Right renal pelvis (tissue), 4 donors: Measurements from ENCODE around the gene TRIP13. TPM values are rescaled to one million over a fixed set of nuclear protein-coding genes. Genes with fewer than 3 reads are reported as not detected.
"Not testable (repeated sequence)": the region's sequence is repeated elsewhere in the genome, so short reads cannot be mapped to it uniquely, and the experiment has no call there.

Experiments used
- DNase-seq, 4 donors: peaks; one replicate each; pipeline ENCODE4 v3.0.0-alpha.2; 2013; ENCODE audit warnings: low read depth in 4 of 4, low spot score in 3 of 4, missing footprints in 1 of 4
- polyA plus RNA-seq, 4 donors: library from polyadenylated mRNA; unstranded; fragments of 120-200 nt; gene quantifications; one replicate each; pipeline ENCODE4 v1.2.1, GENCODE V29; 2013; ENCODE audit not compliant: insufficient read length in 4 of 4

The TRIP13 gene
- polyA plus RNA-seq, 4 donors: 11.3 to 17.0 (median 15.4) TPM

DNA sequence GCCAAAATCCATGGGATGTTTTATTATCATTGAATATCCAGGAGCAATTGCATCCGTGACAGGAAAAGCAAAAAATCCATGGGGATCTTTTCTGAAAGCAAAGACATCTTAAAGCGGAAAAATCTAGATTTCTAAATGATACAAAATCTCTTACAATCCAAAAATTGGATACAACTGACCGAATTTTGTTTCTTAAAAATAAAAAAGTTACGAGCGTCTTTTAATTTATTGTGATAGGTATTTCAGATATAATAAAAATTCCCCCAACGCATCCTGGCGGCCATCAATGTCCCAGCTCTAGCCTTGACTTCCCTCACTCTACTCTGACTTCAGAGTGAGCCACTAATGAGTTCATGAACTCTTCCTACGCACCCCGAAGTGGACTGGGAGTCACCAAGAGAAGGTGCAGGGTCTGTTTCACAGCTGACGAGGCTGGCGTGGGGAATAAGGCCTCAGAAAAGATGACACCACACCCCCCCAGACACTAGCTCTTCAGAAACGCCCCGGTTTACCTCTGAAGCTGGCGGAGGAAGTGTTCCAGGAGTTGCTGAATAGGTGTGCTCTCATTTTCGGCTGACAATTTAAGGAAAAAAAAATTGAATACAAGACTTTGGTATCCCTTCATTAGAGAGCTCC lies 3.5 kb upstream of the TRIP13 start:
- no peak for DNase-seq

DNA sequence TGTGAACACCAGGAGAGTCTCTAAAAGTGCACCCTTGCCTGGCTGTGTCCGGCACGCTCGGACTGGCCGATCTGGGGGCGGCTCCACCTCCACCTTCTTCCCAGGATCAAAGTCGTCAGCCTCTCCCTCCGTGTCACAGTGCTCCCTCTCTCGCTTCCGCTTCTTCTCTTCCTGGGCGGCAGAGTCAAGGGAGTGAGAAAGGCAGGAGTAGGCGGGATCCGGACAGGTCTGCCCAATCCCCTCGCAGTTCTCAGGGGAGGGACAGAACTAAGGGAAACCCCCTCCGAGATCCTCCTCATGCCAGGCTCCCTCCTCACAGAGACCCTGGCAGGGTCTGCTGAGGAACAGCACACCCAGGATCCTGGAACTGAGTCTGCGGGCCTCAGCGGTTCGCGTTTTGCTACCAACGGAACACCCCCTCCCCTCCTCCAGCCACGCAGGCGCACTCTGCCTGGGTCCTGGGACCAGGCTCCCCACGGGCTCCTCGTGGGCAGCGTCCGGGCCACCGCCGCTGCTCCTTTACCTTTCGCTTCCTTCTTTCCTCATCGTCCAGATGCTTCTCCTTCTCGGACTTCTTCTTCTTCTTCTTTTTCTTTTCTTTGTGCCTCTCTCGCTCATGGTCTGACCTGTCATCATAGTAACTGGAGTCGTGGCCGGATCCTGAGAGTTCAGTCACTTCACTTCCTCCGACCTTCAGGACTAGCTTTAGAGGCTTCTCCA lies 1.4 kb upstream of the TRIP13 start:
- no peak for DNase-seq

DNA sequence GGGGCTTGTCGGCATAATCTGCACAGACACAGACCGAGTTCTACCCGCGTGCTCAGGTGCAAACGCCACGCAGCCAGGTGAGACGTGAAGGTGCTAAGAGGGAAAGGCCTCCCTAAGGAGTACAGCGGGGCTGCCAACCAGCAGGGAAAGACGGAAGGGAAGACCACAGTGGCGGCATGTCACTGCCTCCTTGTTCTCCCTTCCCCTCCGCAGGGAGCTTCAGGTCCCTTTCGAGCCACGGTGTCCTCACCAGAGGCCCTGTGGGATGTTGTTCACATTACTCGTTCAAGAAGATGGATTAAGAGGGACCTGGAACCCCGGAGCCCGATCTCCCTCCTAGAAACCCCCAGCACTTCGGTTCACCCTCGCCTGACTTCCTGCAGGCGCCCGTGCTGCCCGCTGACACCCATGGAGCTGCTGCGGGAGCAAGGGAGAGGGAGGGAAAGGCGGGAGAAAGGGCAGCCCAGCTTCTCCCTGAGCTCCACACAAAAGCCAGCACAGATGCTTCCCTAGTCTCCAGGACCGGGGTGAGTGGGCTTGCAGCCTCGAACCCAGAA lies 769 bp upstream of the TRIP13 start:
- no peak for DNase-seq

DNA sequence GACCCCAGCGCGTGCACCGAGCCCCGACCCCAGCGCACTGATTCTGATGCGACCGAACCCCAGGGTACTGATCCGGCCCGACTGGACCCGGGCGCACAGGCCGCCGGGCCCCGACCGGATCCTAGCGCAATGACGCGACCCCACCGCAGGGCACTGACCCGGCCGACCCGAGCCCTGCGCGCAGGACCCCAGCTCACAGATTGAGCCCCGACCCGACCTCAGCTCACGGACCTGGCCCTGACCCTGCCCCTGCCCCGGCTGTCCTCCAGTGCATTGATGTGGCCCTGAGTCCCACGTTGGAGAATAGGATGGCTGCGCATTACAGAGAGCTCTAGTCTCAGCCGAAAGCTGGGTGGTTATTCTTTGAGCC lies 438 bp downstream of the TRIP13 start:
- DNase-seq: no peak

DNA sequence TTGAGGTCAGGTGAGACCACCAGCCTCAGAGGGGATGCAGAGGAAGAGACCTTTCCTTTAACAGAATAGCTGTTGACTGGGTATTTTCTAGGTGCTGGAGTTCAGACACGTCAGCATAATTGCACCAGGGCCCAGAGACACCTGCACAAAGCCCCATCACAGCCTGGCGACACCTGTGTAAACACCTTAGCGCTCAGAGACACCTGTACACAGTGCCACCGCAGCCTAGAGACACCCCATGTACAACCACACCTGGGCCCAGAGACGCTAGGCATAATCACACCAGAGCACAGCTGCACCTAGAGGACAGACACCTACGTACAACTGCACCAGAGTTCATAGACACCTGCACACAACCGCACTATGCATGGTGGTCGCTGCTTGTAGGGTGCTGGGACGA lies 1.0 kb downstream of the TRIP13 start:
- DNase-seq: no peak

DNA sequence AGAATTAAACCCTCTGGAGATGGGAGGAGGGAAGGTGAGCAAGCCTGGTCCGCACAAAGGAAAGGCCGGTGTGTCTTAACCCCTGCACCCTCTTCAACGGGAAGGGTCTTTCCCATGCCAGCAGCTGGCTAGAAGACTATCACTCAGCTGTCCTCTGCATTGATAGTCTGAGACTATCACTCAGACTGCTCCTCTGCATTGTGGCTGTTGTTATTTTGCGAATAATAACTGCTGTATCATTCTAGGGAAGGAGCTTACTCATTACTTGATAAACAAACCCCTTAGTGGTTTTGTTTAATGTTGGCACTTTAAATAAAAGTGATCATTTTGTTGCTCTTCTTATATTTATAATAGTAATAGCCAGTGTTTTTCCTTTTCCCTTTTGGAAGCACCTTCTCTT lies 8.1 kb downstream of the TRIP13 start:
- no peak for DNase-seq

DNA sequence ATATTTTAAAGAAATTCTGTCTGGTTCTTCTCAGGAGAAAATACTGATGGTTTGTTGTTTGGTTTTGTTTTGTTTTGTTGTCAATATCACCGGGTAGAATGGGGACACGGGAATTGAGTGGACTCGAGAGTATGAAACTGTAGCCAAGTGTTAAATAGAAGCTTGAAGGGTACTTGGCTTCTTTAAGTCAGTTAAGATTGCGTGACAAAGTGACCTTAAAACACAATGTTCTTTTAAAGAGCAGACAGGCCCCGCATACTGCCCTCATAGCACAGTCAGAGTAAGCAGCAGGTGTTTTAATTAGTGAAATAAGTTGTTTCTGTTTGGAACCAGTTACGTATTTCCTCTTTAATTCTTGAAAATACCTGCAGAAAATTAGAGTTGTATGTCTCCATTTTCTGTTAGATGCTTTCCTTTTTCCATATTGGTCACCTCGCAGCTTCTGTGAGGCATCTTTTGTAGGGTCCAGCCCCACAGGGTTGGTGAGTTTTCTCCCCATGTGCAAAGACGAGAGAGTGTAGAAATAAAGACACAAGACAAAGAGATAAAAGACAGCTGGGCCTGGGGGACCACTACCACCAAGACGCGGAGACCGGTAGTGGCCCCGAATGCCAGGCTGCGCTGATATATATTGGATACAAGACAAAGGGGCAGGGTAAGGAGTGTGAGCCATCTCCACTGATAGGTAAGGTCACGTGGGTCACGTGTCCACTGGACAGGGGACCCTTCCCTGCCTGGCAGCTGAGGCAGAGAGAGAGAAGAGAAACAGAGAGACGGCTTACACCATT lies 9.6 kb downstream of the TRIP13 start:
- DNase-seq: no peak

DNA sequence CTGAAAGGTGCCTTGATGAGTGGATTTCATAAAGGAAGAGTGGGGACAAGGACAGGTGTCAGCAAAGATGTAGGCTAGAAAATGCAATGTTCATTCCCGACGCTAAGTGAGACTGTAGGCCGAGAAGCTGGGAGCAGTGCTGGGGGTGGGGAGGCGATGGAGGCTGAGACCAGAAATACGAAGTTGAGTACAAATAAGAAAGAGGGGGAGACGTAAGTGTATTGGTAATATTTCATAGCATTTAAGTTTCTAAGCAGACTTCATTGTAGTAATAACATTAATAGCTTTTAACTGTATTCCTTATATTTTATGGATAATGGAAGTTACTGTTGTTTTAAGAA lies 11.0 kb downstream of the TRIP13 start:
- no peak for DNase-seq

DNA sequence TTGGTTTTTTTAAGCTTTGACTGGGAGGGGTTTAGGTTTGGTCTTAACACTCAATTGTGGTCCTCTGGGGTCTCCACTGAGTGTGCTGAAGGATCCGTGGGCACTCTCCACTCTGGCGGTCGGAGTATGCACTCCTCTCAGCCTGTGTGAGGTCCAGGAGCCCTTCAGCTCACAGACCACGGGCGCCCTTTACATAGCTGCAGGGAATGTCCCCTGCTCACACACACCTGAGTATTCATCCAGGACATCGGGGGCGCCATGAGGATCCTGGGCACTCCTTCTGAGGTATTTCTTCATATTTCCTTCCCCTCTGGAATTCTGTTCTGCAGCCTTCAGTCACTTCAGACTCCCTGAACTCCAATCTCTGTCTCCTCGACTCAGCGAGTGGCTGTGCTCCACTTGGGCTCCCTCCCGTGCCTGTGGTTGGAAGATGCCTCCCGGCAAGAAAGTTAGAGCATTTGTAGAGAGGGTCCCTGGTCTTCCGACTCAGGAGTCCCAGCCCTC lies 12.5 kb downstream of the TRIP13 start:
- DNase-seq: no peak

DNA sequence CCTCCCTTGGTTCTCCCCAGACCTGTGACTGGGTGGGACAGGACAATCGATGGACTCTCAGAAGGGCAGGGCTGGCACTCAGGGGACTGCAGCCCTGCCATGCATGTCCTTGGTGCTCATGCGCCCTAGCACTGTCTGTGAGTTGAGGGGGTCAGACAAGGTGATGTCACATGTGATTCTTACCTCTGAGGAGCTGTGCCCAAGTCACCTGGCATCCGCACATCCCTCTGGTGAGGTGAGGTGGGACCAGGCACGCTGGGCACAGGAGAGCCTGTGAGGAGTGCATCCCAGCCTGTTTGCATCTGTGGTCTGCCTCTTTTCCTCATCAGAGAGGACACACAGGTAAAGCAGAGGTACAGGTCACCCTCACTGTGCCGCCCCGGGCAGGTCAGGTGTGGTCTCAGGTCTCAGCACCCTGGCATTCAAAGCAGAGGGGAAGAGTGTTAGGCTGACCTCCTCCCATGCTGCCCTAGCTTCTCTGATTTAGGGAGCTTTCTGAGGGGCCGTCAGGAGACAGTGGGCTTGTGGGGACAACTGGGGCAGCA lies 14.8 kb downstream of the TRIP13 start:
- DNase-seq: no peak

DNA sequence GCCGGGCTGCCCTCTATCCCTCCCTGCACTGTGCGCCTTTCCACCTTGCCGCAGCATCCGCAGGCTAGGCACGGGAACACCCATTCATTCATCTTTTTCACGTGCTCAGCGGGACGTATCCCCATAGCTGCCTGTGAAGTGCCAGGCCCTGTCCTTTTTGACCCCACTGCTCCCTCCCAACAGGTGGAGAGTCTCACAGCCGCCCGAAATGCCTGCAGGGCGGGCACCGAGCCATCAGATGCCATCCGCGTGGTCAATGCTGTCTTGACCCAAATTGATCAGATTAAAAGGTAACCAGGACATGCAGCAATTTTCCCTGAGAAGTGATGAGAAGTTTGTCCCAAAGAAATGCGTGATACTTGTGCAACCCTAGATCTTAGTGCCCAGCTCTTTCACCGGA lies 15.5 kb downstream of the TRIP13 start:
- no peak for DNase-seq

DNA sequence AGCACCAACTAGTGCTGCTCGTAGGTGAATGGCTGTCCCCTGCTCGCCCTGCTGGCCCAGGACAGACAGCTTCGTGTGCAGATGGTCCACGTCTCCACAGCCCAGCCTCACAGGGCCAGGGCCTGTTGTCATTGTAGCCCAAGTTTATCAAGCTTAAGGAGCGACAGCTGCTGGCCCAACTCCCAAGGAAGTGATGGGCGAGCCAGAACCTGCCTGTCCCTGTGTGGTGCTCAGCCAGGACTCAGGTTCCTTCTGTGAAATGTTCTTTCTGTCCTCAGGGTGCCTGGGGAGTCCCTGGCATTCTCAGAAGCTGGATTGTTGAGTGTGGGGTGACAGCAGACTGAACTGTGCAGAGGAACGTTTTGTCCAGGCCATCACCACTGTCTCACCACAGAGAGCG lies 16.4 kb downstream of the TRIP13 start:
- no peak for DNase-seq

DNA sequence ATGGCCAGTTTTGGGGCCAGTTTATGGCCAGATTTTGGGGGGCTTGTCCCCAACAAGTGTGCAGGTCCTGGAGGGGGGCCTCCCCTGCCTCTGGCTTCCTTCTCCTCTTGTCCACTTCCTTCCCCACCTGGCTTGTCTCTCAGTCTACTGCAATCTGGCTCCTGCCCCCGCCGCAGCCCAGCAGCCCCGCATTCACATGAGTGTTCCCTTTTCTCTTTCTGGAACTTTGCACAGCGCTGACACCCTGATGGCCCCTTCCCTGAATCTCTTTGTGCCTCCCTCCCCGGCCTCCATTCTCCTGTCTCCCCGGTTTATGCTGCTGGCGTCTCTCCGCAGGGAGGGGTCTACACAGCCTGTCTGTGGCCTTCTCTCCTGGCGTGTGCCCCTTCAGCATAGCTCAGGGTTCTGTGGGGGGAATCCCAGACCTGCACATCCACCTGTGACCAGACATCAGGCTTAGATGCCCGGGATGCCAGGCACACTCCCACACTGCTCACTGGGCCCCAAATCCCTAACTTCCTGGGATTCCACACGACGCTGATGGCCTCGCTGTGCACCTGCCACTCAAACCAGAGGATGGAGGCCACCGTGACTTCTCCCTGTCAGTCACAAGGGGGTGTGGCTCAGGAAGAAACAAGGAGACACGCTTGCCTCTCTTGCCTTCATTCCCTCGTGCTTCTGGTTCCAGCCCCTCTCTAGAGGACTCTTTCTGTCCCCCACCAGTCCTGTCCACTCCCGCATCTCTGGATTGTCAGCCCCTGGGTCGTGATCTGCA lies 17.5 kb downstream of the TRIP13 start:
- no peak for DNase-seq

DNA sequence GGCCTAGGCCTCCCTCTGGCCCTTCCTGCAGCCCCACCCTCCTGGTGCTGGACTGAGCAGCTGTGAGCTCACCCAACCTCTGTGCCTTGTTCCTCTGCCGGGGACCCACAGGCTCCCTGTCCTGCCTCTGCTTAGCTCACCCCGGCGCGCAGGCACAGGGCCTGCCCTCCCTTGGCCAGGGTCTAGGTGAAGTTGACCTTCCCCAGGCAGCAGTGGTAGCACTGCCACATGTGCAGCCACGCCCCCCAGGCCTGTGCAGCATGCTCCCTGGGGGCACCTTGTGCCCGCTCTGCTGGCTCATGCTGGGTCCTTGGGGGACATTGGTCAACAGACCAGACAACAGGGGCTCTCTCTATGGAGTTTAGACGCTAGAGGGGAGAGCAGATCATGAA lies 18.1 kb downstream of the TRIP13 start:
- no peak for DNase-seq

DNA sequence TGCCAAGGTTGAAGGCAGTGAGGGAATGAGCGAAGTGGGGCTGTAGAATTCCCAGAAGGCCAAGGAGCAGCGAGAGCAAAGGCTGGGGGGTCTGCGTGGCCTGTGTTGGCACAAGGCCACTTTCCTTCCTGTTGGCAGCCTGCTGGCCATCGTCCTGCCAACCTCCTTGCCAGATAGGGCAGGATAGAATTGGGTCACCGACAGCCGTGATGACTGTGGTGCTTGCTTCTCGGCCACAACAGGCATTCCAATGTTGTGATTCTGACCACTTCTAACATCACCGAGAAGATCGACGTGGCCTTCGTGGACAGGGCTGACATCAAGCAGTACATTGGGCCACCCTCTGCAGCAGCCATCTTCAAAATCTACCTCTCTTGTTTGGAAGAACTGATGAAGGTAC lies 18.9 kb downstream of the TRIP13 start:
- DNase-seq: no peak

DNA sequence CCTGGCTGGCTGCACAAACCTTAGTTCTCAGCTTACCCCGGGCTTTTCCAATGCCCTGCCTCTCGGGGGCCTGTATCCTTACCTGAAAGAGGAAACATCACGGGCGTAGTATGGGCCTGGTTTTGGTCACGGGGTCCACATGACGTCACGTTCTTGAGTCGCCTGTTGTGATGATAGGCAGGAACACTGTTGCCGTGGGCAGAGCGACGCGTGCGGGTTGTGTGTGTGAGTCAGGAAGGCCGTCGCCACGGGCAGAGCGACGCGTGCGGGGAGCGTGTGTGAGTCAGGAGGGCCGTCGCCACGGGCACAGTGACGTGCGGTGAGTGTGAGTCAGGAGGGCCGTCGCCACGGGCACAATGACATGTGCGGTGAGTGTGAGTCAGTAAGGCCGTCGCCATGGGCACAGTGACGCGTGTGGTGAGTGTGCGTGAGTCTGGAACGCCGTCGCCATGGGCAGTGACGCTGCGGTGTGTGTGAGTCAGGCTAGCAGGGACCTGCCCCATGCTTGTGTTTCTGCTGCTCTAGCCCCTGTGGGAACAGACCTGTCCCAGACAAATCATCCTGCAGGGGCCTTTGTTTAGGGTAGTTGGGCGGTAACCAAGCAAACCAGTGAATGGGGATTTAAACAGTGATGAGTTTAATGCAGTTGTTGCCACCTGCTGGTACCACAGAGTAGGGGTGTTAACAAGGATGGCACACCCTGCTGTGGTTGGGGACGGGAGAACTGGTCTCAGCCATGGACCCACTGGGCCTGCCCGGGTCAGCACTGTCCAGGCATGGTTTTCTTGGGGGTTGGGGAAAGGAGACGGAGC lies 19.8 kb downstream of the TRIP13 start:
- DNase-seq: no peak

DNA sequence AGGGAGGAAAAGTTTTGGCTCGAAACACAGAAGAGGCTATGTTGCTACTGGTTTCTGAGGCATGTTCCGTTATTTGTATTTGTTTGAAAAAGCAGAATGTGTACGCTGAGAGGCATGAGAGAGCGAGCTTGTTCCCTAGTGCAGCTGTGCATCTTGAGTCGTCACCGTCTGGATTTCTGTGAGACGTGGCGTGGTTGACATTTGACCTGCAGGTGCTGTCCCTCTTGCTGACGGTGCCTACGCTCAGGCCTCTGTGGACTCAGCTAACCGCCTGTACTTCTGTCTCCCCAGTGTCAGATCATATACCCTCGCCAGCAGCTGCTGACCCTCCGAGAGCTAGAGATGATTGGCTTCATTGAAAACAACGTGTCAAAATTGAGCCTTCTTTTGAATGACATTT lies 21.5 kb downstream of the TRIP13 start:
- no peak for DNase-seq

DNA sequence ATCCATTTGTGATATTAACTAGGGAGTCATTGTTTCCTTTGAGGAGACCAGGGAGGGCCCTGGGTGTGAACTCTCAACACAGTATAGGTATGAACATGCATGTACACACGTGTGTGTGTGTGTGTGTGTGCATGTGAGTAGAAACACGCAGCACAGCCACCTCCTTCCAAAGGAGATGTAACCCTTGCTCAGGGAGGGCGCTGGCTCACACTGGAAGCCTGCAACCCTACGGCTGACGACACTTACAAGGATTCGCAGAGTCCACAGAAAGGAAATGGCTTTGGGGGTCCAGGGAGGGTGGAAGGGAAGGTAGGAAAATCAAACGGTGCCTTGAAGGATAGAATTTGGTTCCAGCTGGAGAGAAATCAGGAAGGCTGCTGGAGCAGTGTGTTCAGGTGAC lies 21.9 kb downstream of the TRIP13 start:
- DNase-seq: no peak

DNA sequence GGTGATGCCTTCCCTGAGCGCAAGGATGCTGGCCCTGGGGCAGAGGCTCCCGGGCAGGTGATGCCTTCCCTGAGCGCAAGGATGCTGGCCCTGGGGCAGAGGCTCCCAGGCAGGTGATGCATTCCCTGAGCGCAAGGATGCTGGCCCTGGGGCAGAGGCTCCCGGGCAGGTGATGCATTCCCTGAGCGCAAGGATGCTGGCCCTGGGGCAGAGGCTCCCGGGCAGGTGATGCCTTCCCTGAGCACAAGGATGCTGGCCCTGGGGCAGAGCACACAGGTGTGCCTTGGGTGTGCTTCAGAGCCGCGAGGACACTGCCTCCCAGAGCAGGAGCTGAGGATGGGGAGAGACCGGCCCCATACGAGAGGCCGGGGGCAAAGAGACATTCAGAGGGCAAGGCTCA lies 22.7 kb downstream of the TRIP13 start:
- DNase-seq: not testable (repeated sequence)

DNA sequence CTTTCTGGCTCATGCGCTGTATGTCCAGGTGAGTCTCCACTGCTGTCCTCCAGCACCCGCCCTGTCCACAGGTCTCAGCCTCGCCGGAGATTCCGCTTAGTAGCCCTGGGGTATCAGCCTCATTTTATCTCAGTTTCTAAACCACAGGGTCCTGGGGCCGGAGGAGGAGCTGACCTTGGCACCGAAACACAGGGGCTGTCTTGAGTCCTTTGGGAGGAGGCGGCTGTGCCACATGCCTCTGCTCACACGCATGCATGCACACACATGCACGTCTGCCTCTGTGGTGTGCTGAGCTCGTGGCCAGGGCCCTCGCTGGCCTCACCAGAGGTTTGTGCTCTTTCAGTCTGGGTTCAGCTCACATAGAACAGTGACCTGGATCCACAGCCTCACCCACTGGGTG lies 23.3 kb downstream of the TRIP13 start:
- DNase-seq: no peak
